HepG2 (cell line): ENCODE data around the gene PGGT1B. TPM values are rescaled to one million over a fixed set of nuclear protein-coding genes. Genes with fewer than 3 reads are reported as not detected.

Experiments
- DNMT3B ChIP-seq: conservative IDR thresholded peaks from 2 replicates; pipeline ENCODE4 v1.6.1; 2016; ENCODE audit warnings: missing biosample characterization, control low read depth
- KAT8 ChIP-seq: IDR thresholded peaks from 2 replicates; pipeline ENCODE4 v1.6.1; 2016; ENCODE audit warnings: missing genetic modification reagents, missing compliant biosample characterization
- MBNL3 ChIP-seq: fragments of 250-450 bp; sonication (Bioruptor Pico); conservative IDR thresholded peaks from 2 replicates; pipeline ENCODE4 v1.8.0; 2022; ENCODE audit warnings: mild to moderate bottlenecking, inconsistent platforms
- MTF1 ChIP-seq: sonication (generic); formaldehyde crosslinking; IDR thresholded peaks from 2 replicates; pipeline ENCODE4 v1.5.0; 2020; ENCODE audit warnings: missing genetic modification reagents
- PTBP1 ChIP-seq: fragments of 200-400 bp; formaldehyde crosslinking; IDR thresholded peaks from 2 replicates; pipeline ENCODE4 v1.6.1; 2018; ENCODE audit warnings: low read length, low read depth; ENCODE audit not compliant: poor library complexity, severe bottlenecking
- SMAD3 ChIP-seq: sonication (generic); formaldehyde crosslinking; IDR thresholded peaks from 2 replicates; pipeline ENCODE4 v1.4.0; 2020; ENCODE audit warnings: missing genetic modification reagents
- SRF ChIP-seq: IDR thresholded peaks from 2 replicates; pipeline ENCODE4 v1.6.1; 2011; ENCODE audit warnings: mild to moderate bottlenecking, low read depth, low read length, moderate library complexity
- ZNF24 ChIP-seq: fragments of 450-650 bp; IDR thresholded peaks from 2 replicates; pipeline ENCODE4 v1.6.1; 2017; ENCODE audit warnings: antibody characterized with exemption, mild to moderate bottlenecking
- ZNF547 ChIP-seq: sonication (generic); formaldehyde crosslinking; IDR thresholded peaks from 2 replicates; pipeline ENCODE4 v1.5.1; 2020; ENCODE audit warnings: mild to moderate bottlenecking, missing genetic modification reagents
- ZNF564 ChIP-seq: sonication (generic); formaldehyde crosslinking; IDR thresholded peaks from 2 replicates; pipeline ENCODE4 v1.8.1; 2023; ENCODE audit warnings: mild to moderate bottlenecking, missing genetic modification reagents
- polyA plus RNA-seq, 8 experiments: library from polyadenylated mRNA; depleted of rRNA in 3 of 8; stranded (reverse) in 7 of 8; unstranded in 1 of 8; fragments of >200 nt; fragmentation: Illumina TruSeq in 4 of 8; extraction: Trizol in 4 of 8; gene quantifications; 2 replicates each; pipeline versions ENCODE4 v1.2.1 to v1.2.3, GENCODE V29; 2011 to 2016; ENCODE audit warnings: low read depth in 4 of 8, missing spikeins in 1 of 8, mixed read lengths in 1 of 8; ENCODE audit not compliant: insufficient read depth in 1 of 8
- total RNA-seq, 5 experiments: library from RNA; depleted of rRNA; stranded (reverse); fragments of >200 nt; fragmentation: Illumina TruSeq; extraction: Trizol; gene quantifications; 2 replicates each; pipeline ENCODE4 v1.2.3, GENCODE V29; 2016; ENCODE audit warnings: low read depth in 1 of 5
- TF ChIP-seq, protein P1 (sequence below): IDR thresholded peaks from 2 replicates; pipeline ENCODE4 v1.6.1; 2016
- TF ChIP-seq, protein P2 (sequence below): sonication (generic); formaldehyde crosslinking; IDR thresholded peaks from 2 replicates; pipeline ENCODE4 v1.4.0; 2020; ENCODE audit warnings: low read depth, mild to moderate bottlenecking, missing genetic modification reagents
- TF ChIP-seq, protein P3 (sequence below): sonication (generic); formaldehyde crosslinking; IDR thresholded peaks from 2 replicates; pipeline ENCODE4 v1.5.0; 2020; ENCODE audit warnings: mild to moderate bottlenecking, missing genetic modification reagents, borderline replicate concordance
- TF ChIP-seq, protein P4 (sequence below): sonication (generic); formaldehyde crosslinking; IDR thresholded peaks from 2 replicates; pipeline ENCODE4 v1.4.0; 2020; ENCODE audit warnings: mild to moderate bottlenecking, missing genetic modification reagents
- TF ChIP-seq, protein P5 (sequence below): conservative IDR thresholded peaks from 2 replicates; pipeline ENCODE4 v1.6.1; 2018; ENCODE audit warnings: missing genetic modification reagents
- TF ChIP-seq, protein P6 (sequence below): sonication (generic); formaldehyde crosslinking; IDR thresholded peaks from 2 replicates; pipeline ENCODE4 v1.5.0; 2020; ENCODE audit warnings: mild to moderate bottlenecking, low read depth, missing genetic modification reagents, borderline replicate concordance

Gene PGGT1B
- total and polyA plus RNA-seq, 2 of the 13 experiments (the other 11 are each of a cell fraction or from before 2014, with no cell fraction given) = 2.4 to 42.7 TPM

DNA sequence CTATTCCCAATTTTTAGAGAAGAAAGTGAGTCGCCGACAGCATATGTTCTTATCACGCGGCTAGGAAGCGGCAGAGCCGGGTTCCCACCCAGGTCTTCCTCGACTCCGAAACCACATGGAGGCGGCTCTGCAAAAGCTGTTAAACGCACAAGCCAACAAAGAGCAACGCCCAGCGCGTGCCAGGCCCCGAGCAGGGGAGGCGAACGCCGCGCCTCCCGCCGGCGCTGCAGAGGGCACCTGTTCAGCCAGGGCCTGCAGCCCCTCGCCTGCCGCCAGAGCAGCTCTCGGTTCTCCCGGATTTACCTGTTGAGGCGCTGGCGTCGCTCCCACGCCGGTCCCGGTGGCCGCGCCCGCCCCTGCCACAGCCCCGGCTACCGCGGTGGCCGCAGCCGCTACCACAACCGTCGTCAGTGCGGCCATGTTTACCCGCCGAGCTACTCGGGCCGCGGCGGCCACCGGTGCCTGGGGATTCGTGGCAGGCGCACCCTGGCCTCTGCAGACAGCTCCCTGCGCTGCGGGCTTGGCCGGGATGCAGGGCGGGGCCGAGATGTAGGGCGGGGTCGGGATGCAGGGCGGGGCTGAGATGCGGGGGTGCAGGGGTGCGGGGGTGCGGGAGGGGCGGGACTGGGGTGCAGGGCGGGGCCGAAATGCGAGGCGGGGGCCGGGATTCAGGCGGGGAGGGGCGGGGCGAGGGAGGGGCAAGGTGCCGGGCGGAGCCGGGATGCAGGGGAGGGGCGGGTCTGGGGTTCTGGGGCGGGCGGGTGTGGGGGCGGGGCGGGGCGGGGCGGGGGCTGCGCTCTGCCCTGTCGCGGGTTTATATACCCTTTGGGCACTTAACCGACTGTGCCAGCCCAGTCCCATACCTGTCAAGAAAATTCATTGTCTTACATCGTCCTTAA lies 33.7 kb upstream of the PGGT1B start, which contains the start of gene CCDC112 (continued):
- TF ChIP-seq PTBP1 = no peak
- TF ChIP-seq SRF = no peak
- TF ChIP-seq, protein P1, sequence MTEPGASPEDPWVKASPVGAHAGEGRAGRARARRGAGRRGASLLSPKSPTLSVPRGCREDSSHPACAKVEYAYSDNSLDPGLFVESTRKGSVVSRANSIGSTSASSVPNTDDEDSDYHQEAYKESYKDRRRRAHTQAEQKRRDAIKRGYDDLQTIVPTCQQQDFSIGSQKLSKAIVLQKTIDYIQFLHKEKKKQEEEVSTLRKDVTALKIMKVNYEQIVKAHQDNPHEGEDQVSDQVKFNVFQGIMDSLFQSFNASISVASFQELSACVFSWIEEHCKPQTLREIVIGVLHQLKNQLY (CRISPR knock-in tag) = no peak
- TF ChIP-seq ZNF564 = 0 out of 2 replicates have a peak, but pooled peaks have one; percentile 47
- TF ChIP-seq KAT8 (CRISPR knock-in tag) = peak; percentile 34; the same call in 1 of the 2 replicates
- no peak for TF ChIP-seq MBNL3 (CRISPR knock-in tag)
- TF ChIP-seq, protein P2, sequence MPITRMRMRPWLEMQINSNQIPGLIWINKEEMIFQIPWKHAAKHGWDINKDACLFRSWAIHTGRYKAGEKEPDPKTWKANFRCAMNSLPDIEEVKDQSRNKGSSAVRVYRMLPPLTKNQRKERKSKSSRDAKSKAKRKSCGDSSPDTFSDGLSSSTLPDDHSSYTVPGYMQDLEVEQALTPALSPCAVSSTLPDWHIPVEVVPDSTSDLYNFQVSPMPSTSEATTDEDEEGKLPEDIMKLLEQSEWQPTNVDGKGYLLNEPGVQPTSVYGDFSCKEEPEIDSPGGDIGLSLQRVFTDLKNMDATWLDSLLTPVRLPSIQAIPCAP (CRISPR knock-in tag) = no peak
- TF ChIP-seq MTF1 = no peak
- TF ChIP-seq, protein P3, sequence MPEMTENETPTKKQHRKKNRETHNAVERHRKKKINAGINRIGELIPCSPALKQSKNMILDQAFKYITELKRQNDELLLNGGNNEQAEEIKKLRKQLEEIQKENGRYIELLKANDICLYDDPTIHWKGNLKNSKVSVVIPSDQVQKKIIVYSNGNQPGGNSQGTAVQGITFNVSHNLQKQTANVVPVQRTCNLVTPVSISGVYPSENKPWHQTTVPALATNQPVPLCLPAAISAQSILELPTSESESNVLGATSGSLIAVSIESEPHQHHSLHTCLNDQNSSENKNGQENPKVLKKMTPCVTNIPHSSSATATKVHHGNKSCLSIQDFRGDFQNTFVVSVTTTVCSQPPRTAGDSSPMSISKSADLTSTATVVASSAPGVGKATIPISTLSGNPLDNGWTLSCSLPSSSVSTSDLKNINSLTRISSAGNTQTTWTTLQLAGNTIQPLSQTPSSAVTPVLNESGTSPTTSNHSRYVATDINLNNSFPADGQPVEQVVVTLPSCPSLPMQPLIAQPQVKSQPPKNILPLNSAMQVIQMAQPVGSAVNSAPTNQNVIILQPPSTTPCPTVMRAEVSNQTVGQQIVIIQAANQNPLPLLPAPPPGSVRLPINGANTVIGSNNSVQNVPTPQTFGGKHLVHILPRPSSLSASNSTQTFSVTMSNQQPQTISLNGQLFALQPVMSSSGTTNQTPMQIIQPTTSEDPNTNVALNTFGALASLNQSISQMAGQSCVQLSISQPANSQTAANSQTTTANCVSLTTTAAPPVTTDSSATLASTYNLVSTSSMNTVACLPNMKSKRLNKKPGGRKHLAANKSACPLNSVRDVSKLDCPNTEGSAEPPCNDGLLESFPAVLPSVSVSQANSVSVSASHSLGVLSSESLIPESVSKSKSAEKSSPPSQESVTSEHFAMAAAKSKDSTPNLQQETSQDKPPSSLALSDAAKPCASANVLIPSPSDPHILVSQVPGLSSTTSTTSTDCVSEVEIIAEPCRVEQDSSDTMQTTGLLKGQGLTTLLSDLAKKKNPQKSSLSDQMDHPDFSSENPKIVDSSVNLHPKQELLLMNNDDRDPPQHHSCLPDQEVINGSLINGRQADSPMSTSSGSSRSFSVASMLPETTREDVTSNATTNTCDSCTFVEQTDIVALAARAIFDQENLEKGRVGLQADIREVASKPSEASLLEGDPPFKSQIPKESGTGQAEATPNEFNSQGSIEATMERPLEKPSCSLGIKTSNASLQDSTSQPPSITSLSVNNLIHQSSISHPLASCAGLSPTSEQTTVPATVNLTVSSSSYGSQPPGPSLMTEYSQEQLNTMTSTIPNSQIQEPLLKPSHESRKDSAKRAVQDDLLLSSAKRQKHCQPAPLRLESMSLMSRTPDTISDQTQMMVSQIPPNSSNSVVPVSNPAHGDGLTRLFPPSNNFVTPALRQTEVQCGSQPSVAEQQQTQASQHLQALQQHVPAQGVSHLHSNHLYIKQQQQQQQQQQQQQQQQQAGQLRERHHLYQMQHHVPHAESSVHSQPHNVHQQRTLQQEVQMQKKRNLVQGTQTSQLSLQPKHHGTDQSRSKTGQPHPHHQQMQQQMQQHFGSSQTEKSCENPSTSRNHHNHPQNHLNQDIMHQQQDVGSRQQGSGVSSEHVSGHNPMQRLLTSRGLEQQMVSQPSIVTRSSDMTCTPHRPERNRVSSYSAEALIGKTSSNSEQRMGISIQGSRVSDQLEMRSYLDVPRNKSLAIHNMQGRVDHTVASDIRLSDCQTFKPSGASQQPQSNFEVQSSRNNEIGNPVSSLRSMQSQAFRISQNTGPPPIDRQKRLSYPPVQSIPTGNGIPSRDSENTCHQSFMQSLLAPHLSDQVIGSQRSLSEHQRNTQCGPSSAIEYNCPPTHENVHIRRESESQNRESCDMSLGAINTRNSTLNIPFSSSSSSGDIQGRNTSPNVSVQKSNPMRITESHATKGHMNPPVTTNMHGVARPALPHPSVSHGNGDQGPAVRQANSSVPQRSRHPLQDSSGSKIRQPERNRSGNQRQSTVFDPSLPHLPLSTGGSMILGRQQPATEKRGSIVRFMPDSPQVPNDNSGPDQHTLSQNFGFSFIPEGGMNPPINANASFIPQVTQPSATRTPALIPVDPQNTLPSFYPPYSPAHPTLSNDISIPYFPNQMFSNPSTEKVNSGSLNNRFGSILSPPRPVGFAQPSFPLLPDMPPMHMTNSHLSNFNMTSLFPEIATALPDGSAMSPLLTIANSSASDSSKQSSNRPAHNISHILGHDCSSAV (CRISPR knock-in tag) = no peak
- no peak for TF ChIP-seq ZNF24
- TF ChIP-seq, protein P4, sequence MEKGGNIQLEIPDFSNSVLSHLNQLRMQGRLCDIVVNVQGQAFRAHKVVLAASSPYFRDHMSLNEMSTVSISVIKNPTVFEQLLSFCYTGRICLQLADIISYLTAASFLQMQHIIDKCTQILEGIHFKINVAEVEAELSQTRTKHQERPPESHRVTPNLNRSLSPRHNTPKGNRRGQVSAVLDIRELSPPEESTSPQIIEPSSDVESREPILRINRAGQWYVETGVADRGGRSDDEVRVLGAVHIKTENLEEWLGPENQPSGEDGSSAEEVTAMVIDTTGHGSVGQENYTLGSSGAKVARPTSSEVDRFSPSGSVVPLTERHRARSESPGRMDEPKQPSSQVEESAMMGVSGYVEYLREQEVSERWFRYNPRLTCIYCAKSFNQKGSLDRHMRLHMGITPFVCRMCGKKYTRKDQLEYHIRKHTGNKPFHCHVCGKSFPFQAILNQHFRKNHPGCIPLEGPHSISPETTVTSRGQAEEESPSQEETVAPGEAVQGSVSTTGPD (CRISPR knock-in tag) = no peak
- TF ChIP-seq, protein P5, sequence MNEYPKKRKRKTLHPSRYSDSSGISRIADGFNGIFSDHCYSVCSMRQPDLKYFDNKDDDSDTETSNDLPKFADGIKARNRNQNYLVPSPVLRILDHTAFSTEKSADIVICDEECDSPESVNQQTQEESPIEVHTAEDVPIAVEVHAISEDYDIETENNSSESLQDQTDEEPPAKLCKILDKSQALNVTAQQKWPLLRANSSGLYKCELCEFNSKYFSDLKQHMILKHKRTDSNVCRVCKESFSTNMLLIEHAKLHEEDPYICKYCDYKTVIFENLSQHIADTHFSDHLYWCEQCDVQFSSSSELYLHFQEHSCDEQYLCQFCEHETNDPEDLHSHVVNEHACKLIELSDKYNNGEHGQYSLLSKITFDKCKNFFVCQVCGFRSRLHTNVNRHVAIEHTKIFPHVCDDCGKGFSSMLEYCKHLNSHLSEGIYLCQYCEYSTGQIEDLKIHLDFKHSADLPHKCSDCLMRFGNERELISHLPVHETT (CRISPR knock-in tag) = peak; percentile 68; the same call in 1 of the 2 replicates
- TF ChIP-seq ZNF547 = no peak
- TF ChIP-seq SMAD3 (CRISPR knock-in tag) = no peak
- TF ChIP-seq DNMT3B (CRISPR knock-in tag) = no peak
- TF ChIP-seq, protein P6, sequence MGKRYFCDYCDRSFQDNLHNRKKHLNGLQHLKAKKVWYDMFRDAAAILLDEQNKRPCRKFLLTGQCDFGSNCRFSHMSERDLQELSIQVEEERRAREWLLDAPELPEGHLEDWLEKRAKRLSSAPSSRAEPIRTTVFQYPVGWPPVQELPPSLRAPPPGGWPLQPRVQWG (CRISPR knock-in tag) = no peak
